HK-2 (cell line): ENCODE data around the gene CHN2.

Source experiments
- DNase-seq: peaks from one replicate; pipeline ENCODE4 v3.0.0-alpha.2; 2018; ENCODE audit not compliant: unreplicated experiment

CHN2 gene

DNA sequence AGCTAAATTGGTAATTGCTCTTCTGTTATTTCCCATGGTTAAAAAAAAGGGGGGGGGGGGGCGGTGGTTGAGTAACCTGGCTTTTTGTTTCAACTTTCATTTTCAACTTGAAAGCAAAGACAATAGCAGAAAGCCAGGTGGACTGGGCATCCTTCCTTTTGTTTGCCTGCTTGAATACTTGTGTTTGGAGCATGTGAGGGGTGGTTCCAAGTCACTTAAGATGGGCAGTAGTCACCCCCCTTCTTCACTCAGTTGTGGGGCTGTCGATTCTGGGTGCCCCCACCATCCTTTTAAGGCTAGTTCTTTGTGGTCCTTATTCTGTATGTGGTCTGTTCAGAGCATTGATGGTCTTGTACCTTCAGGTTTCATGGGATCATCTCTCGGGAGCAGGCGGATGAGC lies 203.4 kb downstream of the CHN2 start:
- DNase-seq, result no peak

DNA sequence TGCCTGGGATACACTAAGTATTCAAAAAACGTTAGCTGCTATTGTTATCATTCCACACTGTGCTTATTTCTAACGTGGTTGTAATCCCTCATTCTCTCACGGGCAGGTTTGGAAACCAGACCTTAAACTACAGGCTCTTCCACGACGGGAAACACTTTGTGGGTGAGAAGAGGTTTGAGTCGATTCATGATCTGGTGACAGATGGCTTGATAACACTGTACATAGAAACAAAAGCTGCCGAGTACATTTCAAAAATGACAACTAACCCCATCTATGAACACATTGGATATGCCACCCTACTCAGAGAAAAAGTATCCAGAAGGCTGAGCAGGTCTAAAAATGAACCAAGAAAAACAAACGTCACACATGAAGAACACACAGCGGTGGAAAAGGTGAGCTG lies 205.9 kb downstream of the CHN2 start:
- no peak for DNase-seq

DNA sequence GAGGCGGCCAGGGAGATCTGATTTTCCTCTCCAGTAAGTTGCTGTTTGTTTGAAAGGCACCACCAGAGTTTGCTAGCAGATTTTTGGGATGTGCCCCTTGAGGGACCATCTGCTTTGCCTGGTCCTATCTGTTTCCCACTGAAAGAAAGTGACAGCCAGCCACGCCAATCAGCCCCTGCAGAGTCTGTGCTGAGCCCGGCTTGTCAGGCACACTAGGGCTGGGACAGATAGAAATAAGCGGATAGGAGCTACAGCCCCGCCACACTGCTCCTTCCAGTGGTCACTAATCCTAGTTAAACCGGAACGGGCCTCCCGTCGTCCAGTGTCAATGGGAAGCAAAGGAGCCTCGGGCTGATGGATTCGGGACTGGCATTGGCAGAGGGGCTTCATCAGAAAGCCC lies 207.2 kb downstream of the CHN2 start:
- no peak for DNase-seq

DNA sequence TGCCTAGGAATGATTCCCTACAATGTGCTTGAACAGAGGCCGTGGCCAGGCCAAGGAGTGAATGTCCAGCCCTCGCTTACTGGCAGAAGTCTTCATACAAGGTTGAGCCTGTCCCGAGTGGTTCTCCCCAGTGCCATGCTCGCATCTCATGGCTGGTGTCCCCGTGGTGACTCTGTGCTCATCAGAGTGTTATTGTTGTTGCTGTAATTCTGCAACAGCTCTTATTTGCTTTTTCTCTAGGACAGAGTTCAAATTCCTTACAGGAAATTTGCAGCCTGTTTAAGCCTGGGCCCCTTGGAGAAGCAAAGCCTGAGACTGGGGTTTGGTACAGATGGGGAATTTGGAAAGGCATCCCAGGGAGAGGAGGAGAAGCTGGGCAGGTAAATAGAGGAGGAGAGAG lies 211.3 kb downstream of the CHN2 start:
- no peak for DNase-seq

DNA sequence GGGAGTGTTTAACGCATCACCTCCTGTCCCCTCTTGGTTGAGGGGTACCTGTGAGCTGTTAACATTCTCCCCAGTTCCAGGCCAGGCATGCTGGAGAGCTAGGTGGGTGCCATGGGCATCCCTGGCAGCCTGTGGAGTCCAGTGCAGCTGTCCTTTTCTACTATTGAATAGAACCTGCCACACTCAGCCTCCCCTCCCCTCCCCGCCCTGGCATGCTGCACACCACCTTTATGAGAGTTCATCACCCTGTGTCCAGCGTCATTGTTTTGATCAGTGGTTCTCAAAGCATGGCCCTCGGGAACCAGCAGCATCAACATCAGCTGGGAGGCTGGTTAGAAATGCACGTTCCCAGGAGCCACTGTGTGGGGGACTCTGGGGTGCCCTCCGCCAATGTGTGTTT lies 211.8 kb downstream of the CHN2 start:
- DNase-seq, result no peak

DNA sequence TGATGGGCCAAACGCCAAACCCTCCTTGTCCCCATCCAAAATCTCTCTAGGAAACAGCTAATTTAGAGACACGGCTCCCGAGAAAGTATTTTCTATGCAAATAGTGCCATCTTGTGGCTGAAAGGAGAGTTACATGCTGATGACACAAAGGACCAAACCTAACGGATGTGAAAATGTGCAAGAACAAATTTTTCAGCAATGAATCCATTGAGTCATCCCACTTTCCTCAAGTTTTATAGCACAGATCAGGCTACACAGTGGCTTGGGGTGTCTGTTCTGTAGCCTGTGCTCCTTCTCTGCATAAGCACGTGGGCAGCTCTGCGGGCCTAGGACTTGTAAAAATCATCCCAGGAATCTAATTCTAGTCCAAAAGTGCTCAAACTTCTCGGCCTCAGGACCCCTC lies 214.3 kb downstream of the CHN2 start:
- DNase-seq, result peak; percentile 32

DNA sequence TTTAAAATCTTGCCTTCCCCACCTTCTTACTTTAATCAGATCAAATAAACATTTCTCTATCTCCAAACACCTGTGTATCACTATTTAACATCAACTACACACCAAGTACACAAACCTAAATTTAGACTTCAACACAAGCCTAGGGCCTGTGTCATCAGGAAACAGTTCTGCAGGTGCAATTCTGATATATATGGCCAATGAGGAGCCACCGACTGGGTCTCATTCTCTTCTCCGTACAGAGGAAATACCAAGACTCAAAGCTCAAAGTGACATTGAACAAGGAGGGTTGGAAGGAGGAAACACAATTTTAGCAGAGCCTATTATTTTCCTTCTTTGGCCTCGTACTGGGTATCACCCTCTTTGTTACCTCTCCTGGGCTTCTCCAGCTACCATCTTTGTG lies 216.4 kb downstream of the CHN2 start:
- DNase-seq, result no peak

DNA sequence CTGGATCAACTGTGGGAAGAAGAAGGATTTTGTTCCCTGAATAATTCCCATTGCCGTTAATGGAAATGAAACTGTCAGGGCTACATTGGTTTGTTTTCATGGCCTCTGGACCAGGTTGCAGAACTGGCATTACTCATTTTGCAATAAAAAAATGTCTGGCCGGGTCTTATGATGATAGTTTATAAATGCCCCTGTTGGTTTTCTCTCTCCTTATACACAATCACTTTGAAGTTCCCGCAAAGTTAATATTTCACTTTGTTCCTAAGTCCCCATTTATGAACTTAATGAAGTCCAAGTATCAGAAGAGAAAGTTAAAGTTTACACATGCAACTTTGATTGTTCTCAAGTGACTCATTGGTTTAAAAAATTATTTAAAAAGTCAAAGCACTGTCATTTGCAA lies 218.3 kb downstream of the CHN2 start:
- no peak for DNase-seq

DNA sequence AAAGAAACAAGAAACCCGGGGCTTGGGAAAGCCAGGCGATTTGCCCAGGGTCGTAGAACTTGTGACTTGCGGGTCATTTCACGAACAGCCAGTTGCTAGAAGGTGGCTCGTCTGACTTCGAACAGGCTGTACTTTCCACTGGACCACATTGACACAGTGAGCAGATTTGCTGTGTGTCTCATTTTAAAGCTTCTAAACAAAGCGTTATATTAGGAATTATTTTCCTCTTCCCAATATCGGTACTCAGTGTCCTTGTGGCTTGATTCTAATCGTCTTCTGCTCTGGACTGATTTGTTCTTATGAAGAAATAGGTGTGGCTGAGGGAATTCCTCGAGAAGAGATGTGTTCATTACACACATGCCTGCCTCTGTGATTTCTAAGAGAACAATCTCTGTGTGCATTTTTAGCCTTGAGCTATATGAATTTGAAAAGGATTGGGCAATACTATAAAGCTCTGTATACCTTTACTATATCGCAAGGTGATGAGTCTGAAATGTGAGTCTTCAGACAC lies 219.1 kb downstream of the CHN2 start:
- DNase-seq, result no peak

DNA sequence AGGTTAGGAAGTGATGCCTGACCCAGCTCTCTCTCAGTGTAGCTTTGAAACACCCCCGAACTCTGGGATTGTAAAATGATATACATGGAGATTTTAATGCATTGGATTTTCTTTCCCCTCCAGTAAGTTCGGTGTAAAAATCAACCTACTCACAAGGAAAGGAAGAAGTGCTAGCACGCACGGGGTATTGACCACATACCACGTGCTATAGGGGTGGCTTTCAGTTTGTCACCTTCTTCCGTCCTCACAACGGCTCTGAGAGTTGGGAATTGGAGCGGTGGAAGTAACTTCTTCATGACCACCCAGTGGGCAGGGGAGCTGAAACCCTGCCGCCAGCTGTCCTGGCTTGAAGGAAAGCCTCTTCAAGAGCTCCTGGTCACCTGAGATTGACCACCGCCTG lies 219.6 kb downstream of the CHN2 start:
- DNase-seq, result no peak

DNA sequence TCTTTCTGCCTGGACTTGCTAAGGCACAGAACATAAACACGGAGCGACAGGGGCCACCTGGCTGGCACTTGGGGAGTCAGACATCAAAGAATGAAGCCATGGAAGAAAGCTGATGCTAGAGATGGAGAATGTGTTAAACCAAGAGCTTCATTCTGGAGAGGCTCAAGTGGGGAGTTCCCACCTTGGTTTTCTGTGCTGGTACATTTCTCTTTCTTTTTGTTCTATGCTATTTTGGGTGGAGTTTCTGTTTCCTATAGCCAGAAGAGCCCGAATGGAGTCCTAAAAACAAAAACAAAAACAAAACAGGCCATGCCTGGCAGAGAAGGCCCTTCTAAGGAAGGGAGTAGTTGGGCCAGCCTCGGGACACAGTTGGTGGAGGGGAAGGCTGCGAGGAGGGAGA lies 220.6 kb downstream of the CHN2 start:
- no peak for DNase-seq

DNA sequence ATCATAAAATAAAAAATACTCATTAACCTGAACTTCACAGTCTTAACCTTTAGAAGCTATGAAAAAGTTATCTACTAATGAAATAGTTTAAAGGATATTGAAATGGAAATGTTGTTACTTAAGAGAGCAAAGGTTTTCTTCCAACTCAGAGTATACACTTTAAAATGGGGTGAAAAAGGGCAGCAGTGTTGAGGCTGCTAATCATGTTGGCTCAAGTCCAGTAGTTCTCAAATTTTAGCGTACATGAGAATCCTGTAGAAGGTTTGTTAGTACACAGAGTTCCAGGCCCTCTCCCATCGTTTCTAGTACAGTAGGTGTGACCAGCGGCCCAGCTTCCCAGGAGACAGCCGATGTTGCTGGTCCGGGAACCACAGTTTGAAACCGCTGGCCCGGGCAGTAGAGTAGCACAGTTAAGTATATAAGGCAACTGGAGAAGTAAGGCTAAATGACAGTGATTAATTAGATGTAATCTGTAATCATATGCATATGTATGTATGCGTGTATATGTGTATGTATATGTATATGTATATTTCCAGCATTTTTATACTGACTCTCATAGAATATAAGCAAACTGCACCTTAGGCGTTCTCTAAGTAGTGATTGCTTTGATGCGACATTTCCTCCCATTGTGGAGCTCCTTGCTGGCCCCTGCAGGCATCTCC lies 221.8 kb downstream of the CHN2 start:
- DNase-seq, result no peak

DNA sequence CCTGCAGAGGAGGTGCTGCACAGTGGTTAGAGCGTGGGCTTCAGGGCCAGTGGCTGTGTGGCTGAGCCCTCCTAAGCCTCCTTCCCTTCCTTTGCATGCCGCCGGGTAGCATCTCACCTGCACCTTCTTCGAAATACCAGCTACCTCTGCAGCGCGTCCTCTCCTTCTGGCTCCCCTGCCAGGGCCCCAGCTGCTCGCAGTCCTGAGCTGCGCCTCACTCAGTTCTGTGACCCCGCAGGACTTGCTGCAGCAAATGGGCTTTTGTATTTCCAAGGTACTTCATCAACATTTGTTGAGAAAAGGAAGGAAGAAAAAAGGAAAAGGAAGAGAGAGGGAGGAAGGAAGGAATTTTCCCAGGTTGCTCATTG lies 222.3 kb downstream of the CHN2 start:
- DNase-seq, result no peak

DNA sequence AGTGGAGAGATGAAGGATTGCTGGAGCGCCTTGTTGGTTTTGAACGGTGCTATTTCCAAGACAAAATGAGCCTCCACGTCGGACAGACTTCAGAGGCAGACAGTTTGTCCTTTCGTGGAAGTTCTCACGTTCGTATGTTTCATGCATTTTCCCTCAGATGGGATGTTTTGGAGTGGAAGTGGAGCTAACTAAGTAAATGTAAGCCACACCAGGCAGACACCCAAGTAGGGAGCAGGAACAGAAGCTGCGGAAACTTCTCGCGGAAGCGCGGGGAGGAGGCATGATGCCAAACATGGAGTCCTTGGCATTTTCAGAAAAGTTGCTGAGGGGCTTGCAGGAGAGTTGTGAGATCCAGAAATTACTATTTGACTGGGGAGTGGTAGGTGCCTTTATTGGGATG lies 223.5 kb downstream of the CHN2 start:
- DNase-seq, result no peak

DNA sequence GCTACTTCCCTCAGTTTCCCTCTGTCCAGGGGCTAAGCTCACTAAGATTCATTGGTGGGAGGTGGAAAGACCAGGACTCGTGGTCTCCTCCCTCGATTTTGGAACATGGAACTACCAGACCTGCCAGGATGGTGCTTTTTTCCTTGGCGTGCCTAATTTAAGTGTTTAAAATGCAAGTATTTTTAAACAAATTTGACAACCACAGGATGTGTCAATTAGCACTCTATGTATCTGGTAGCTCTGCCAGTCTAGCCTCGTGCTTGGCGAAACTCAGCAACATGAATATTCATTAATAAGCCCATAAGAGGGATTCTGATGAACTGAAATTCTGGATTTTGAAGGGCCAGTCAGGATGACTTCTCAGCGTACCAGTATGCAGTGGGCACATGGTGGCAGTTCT lies 224.1 kb downstream of the CHN2 start:
- DNase-seq, result no peak

DNA sequence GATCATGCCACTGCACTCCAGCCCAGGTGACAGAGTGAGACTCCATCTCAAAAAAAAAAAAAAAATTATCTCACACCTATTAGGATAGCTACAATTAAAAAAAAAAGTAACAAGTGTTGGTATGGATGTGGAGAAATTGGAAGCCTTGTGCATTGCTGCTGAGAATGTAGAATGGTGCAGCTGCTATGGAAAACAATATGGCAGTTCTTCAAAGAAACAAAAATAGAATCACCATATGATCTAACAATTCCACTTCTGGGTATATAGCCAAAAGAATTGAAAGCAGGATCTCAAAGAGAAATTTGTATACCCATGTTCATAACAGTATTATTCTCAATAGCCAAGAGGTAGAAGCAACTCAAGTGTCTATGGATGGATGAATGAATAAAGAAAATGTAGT lies 225.4 kb downstream of the CHN2 start:
- DNase-seq, result no peak

DNA sequence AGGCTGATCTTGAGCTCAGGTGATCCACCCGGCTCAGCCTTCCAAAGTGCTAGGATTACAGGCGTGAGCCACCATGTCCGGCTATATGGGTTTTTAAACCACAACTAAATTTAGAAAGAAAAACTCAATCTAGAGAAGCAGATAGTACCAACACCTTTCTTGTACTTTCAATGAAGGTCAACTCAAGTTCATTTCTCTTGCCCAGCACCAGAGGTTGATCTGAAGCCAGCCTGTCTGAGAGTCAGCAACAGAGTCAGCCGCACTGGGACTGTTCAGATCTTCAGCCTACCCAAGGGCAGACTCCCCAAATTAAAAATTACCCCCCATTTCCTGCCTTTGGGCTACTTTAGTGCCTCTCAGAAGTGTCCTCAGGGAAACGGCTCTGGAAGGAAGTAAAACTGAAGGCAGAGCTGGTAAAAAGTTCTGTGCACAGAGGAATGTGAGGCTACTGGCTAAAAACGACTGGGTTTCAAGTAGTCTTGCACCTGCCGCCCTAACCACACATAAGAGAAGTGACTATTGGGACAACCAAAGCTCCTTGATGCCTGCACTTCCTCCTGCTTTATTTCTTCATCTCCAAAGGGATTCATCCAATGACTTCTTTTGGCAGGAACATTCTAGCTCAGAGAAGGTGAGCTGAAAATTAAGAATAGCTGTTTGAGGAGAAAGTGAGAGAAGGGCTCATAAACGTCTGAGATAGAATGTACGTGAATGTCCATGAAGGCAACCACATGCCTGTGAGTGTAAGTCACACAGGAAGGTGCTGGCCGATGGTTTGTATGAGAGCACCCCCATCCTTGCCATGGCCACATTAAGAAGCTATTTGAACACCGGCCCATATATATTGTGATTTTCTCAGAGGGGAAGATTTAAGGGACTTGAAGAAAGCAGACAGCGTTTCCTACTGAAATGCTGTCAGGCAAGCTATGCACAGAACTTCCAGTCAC lies 226.7 kb downstream of the CHN2 start:
- DNase-seq, result no peak

DNA sequence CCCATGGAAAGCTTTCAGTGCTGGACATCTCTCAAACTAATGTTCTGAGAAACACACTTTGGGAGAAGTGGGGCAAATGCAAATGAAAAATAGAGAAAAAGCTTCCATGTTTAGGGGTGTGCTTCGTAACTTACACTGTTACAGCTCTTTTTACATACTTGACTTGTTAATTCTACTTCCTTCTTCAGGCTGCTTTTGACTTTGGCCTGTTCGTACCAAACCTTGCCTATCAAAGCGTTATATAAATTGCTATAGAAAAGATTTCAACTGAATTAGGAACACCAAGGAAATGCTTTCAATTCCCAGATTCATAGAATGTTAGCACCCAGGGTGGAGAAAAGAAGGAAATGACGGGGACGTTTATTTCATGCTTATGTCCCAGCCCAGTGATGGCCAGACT lies 228.3 kb downstream of the CHN2 start:
- no peak for DNase-seq

DNA sequence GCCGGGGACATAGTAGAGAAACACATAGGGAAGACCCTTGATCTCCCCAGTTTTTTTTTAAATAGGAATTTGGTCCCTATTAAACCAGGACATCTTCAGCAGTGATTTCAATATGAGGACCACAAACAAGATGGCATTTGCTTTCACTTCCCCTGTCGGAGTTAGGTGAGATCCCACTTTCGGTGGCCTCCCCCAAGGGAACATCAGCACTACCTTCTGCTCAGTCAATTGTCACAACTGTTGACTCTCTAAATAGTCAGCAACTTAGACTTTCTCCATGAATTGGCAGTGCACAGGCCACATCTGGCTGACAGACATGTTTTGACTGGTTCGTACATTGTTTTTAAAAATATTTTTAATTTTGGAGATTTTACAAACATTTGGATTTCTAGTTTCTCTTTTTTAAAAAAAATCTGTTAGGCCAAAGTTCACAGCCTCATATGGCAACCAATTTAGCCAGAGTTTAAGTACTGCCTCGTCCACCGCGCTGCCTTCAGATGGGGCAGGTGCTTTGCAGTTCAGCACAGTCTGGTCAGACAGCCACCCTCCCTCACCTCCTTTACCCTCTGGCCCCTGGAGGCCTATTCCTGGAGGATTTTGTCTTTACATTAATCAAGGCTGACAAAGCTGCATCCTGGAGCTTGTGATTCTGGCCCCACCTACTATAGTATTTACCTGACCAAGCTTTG lies 229.9 kb downstream of the CHN2 start:
- DNase-seq, result no peak

DNA sequence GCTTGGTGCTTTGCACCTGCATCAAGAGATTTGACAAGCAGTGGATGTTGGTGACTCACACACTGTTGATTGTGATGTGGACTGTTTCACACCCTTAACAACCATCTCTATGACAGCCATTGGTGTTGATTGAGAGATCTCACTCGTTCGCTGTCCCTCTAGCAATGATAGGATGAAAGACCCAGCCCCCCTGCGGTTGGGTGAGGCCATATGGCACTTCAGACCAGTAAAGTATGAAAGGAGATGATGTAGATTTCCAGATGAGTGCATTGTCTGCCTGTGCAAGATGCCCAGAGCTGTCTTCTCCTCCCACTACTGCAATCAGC lies 230.4 kb downstream of the CHN2 start:
- DNase-seq, result no peak

DNA sequence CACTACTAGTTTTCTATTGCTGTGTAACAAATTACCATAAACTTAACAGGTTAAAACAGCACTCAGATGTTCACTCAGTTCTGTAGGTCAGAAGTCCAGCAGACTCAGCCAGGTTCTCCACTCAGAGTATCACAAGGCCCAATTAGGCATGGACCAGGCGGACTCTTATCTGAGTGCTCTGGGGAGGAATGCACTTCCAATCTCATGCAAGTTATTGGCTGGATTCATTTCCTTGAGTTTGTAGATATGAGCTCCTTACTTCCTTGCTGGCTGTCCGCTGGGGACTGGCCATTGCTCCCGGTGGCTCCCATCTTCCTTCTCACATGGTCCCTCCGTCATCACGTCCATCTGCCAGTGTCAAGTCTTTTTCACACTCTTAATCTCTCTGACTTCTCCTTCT lies 232.0 kb downstream of the CHN2 start:
- DNase-seq, result no peak

DNA sequence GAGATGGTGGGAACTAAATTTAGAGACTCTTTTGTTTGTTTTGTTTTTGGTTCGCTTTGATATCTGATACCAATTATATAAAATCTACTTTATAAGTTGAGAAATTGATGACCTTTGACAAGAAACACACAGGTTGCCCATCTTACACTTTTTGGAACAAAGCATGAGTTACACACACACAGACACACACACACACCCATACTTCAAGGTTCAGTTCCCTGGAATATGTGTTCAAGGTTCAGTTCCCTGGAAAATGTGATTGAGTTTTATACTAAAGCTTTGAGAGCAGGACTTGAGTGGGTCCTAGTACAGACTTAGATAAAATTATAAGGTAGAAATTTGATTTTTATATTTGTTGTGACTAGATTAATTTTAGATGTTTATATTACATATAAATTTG lies 234.8 kb downstream of the CHN2 start:
- DNase-seq, result no peak
